Tibial nerve (tissue), 4 donors: ENCODE measurements around the gene CREB1.

Experiments used
- EP300 ChIP-seq, 2 donors: sonication (generic); formaldehyde crosslinking; IDR thresholded peaks; one replicate each; pipeline ENCODE4 v1.6.1; 2017; ENCODE audit warnings: antibody characterized with exemption in 2 of 2, mild to moderate bottlenecking in 1 of 2
- POLR2A ChIP-seq, 2 donors: fragments of 450-650 bp; IDR thresholded peaks; one replicate each; pipeline ENCODE4 v1.6.1; 2017; ENCODE audit warnings: antibody characterized with exemption in 2 of 2, mild to moderate bottlenecking in 2 of 2, moderate library complexity in 2 of 2
- TF ChIP-seq, protein P1 (sequence below), 5 experiments: fragments of 200-600 bp in 3 of 5; fragments of 450-650 bp in 2 of 5; sonication (generic) in 3 of 5; IDR thresholded peaks; one replicate each; pipeline ENCODE4 v1.5.1; 2016 to 2019; ENCODE audit warnings: antibody characterized with exemption in 5 of 5, mild to moderate bottlenecking in 3 of 5, moderate library complexity in 2 of 5

DNA sequence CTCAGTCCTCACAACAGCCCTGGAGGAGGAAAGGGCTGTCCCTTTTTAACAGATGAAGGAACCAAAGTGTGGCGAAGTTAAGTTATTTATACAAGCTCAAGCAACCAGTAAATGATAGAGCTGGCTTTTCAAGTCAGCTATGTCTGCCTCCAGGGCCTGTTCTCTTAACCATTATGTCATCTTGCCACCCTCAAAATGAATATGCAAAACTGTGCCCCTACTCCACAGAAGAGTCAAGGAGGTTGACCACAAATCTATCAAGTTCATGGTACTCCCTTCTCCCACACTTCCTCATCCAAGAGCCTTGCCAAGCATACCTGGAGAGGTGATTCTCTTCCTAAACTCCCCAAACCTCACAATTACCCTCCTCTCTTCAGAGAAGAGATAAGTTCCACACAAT lies 37.3 kb upstream of the CREB1 start:
- TF ChIP-seq, protein P1, sequence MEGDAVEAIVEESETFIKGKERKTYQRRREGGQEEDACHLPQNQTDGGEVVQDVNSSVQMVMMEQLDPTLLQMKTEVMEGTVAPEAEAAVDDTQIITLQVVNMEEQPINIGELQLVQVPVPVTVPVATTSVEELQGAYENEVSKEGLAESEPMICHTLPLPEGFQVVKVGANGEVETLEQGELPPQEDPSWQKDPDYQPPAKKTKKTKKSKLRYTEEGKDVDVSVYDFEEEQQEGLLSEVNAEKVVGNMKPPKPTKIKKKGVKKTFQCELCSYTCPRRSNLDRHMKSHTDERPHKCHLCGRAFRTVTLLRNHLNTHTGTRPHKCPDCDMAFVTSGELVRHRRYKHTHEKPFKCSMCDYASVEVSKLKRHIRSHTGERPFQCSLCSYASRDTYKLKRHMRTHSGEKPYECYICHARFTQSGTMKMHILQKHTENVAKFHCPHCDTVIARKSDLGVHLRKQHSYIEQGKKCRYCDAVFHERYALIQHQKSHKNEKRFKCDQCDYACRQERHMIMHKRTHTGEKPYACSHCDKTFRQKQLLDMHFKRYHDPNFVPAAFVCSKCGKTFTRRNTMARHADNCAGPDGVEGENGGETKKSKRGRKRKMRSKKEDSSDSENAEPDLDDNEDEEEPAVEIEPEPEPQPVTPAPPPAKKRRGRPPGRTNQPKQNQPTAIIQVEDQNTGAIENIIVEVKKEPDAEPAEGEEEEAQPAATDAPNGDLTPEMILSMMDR (IDR thresholded peaks at IDR 0.05): no peak
- TF ChIP-seq POLR2A (IDR thresholded peaks at IDR 0.05): no peak
- no peak for TF ChIP-seq EP300 (IDR thresholded peaks at IDR 0.05)
